IPS DF 6.9 (cell line): ENCODE measurements around the gene ACAN.

Source experiments
- DNase-seq: peaks from one replicate; pipeline ENCODE4 v3.0.0-alpha.2; 2013; ENCODE audit warnings: low read depth, low spot score
- H3K27ac ChIP-seq: one replicate; pipeline ENCODE4 v1.5.1; 2013; ENCODE audit warnings: low read length, control low read depth
- H3K27me3 ChIP-seq: 2 replicates; pipeline ENCODE4 v1.6.1; 2013; ENCODE audit warnings: mild to moderate bottlenecking, low read length; ENCODE audit not compliant: control insufficient read depth, insufficient read depth
- H3K36me3 ChIP-seq: 2 replicates; pipeline ENCODE4 v1.6.1; 2013; ENCODE audit warnings: low read length; ENCODE audit not compliant: control insufficient read depth, insufficient read depth
- H3K4me1 ChIP-seq: 2 replicates; pipeline ENCODE4 v1.6.1; 2013; ENCODE audit warnings: low read length; ENCODE audit not compliant: control insufficient read depth, insufficient read depth
- H3K4me3 ChIP-seq: 2 replicates; pipeline ENCODE4 v1.5.1; 2013; ENCODE audit warnings: mild to moderate bottlenecking, low read length
- H3K9me3 ChIP-seq: 2 replicates; pipeline ENCODE4 v1.6.1; 2013; ENCODE audit warnings: low read length, inconsistent platforms; ENCODE audit not compliant: control insufficient read depth, insufficient read depth
- WGBS: extraction: QIAGEN DNeasy Blood & Tissue Kit; methylation state at CpG from one replicate; pipeline ENCODE4 v1.1.7; 2013; ENCODE audit warnings: mixed read lengths, missing lambda C conversion rate; ENCODE audit not compliant: insufficient read length, insufficient coverage; 5-methylcytosine and 5-hydroxymethylcytosine counted together

Gene ACAN

GRCh38 chr15:88814393-88814792 is 11.2 kb downstream of the ACAN start:
- no peaks in the 10 kb centered on the region for H3K36me3 ChIP-seq
- no peaks in the 10 kb centered on the region for H3K27me3 ChIP-seq
- no peak overlapping the region; the same call in 1 of the 2 replicates for H3K4me3 ChIP-seq
- DNase-seq = no peak
- H3K27ac ChIP-seq = no peak overlapping the region
- no peaks in the 10 kb centered on the region for H3K4me1 ChIP-seq
- WGBS = no CpG with 5 or more reads among the region's 6 CpGs
- H3K9me3 ChIP-seq = no peaks in the 10 kb centered on the region

- H3K27ac ChIP-seq = no peak overlapping the region
- H3K36me3 ChIP-seq = no peaks in the 10 kb centered on the region
- H3K27me3 ChIP-seq = no peaks in the 10 kb centered on the region
- DNase-seq = no peak
- H3K9me3 ChIP-seq = no peaks in the 10 kb centered on the region
- WGBS = no CpG with 5 or more reads among the region's 2 CpGs
- no peaks in the 10 kb centered on the region for H3K4me1 ChIP-seq
- H3K4me3 ChIP-seq = no peak overlapping the region
Observed at GRCh38 chr15:88818920-88819319, 15.7 kb downstream of the ACAN start.

DNA sequence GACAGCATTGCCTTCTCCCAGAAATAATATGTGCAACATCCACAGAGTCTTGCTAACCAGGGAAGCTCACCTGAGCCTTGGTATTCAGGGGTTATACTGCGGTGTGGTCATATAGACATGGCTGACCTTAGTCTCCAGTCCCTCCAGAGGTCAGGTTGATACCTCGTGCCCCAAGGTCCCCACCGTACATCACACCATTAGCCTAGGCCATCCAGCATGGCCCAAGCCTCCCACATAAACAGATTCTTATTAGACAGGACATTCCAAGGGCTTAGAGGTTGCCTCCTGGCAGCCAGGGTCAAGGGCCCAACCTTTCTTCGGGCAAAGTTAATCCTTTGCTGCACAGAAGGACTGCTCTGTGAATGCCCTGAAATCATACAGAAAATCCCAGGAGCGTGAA is 18.8 kb downstream of the ACAN start:
- no peak overlapping the region for H3K4me3 ChIP-seq
- WGBS = no CpG with 5 or more reads among the region's 5 CpGs
- H3K4me1 ChIP-seq = no peaks in the 10 kb centered on the region
- DNase-seq = no peak
- H3K9me3 ChIP-seq = no peaks in the 10 kb centered on the region
- H3K36me3 ChIP-seq = no peaks in the 10 kb centered on the region
- H3K27ac ChIP-seq = no peak overlapping the region
- no peaks in the 10 kb centered on the region for H3K27me3 ChIP-seq

DNA sequence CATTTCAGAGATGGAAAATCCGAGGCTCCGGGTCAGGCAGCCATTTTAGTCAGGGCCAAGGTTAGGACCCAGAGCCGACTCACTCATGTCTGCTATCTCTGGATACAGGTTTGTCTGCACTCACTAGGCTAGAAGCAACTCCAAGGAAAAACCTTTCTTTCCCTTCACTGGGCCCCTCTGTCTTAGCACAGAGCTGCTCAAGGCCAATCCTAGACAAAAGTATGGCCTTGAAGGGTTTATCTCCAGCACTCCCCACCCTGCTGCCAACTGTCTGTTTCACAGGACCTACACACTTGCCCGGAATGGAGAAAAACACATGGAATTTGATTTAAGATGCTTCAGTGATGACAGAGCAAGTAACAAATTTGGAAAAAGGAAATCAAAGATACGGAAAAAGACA is 25.6 kb downstream of the ACAN start:
- Histone ChIP-seq H3K27ac (no peak overlapping the region), H3K27me3 (no peaks in the 10 kb centered on the region), H3K4me1 (no peaks in the 10 kb centered on the region), H3K36me3 (no peaks in the 10 kb centered on the region), H3K4me3 (no peak overlapping the region), H3K9me3 (no peaks in the 10 kb centered on the region)
- DNase-seq = no peak
- WGBS = 100% methylated on average over 1 of the region's 5 CpGs

DNA sequence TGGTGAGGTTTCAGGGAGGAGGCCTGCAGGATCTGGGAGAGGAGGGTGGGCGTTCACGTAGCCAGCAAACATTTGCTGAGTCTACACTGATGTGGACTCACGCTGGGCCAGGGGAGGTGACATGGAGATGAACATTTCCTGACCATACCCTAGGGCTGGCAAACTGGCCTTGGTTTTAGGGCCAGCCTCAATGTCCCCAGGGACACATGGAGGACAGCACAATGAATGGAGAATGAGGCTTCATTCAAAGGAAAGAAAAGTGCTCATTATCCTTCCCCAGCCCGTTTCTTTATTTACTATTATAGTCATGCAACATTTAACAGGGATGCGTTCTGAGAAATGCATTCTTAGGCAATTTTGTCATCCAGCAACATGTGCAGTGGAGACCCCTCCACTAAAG is 26.8 kb downstream of the ACAN start:
- Histone ChIP-seq H3K9me3 (no peaks in the 10 kb centered on the region), H3K4me1 (peaks cover 2% of the 10 kb centered on the region; the same call in 1 of the 2 replicates), H3K4me3 (no peak overlapping the region), H3K36me3 (no peaks in the 10 kb centered on the region), H3K27me3 (no peaks in the 10 kb centered on the region), H3K27ac (no peak overlapping the region)
- no CpG with 5 or more reads among the region's 5 CpGs for WGBS
- no peak for DNase-seq

- DNase-seq = no peak
- Histone ChIP-seq H3K9me3 (no peaks in the 10 kb centered on the region), H3K27me3 (no peaks in the 10 kb centered on the region), H3K36me3 (no peaks in the 10 kb centered on the region), H3K27ac (no peak overlapping the region), H3K4me1 (peaks cover 2% of the 10 kb centered on the region; the same call in 1 of the 2 replicates), H3K4me3 (no peak overlapping the region)
- WGBS = no CpG with 5 or more reads among the region's 12 CpGs
Observed at GRCh38 chr15:88832820-88833730, 29.8 kb downstream of the ACAN start.

DNA sequence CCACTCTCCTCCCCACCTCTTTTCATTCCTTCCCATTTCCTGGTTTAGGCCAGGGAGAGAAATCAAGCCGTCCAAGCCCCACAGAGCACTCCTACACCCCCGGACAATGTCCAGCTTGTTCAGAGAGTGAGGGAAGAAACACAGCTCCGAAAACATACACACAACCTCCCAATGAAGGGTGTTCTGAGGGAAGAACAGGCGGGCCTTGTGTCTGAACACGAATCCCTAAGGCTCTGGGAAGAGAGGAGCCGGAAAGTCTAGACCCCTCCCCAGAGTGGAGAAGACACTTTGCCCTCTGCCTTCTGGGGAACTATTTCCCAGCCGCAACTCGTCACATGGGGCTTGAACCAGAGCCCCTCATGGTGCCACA is 30.5 kb downstream of the ACAN start:
- H3K36me3 ChIP-seq = no peaks in the 10 kb centered on the region
- H3K27ac ChIP-seq = no peak overlapping the region
- H3K27me3 ChIP-seq = no peaks in the 10 kb centered on the region
- WGBS = no CpG with 5 or more reads among the region's 8 CpGs
- DNase-seq = no peak
- H3K9me3 ChIP-seq = no peaks in the 10 kb centered on the region
- H3K4me1 ChIP-seq = peaks cover 2% of the 10 kb centered on the region; the same call in 1 of the 2 replicates
- no peak overlapping the region for H3K4me3 ChIP-seq

DNA sequence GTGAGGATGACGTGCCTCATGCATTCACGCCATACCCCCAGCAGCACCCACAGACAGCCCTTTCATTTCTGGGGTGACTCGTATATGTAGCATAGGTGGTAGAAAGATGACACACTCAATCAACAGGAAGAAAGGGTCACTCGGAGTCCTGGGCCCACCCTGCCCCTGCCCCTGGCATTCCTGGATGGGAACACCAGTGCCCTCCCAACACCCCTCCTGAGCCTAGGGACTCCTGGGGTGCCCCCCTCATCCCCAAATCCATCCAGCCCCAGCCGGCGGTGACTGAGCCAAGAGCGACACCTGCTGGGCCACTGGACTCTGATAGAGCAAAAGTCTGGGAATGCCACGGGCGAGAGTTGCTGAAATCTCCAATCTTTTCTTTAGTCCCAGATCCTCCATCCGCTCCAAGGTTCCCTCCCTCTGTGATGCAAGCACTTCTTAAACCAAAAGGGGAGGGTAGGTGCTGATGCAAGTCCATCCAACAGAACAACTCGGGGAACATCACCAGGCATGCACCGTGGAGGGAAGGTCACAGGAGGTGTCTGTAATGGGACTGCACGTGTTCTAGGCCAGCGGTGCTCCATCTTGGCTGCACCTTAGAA is 31.1 kb downstream of the ACAN start:
- H3K36me3 ChIP-seq = no peaks in the 10 kb centered on the region
- peak; percentile 43 for DNase-seq
- no peak overlapping the region for H3K4me3 ChIP-seq
- no peaks in the 10 kb centered on the region for H3K9me3 ChIP-seq
- H3K27ac ChIP-seq = no peak overlapping the region
- H3K27me3 ChIP-seq = no peaks in the 10 kb centered on the region
- peaks cover 2% of the 10 kb centered on the region; the same call in 1 of the 2 replicates for H3K4me1 ChIP-seq
- no CpG with 5 or more reads among the region's 14 CpGs for WGBS

DNA sequence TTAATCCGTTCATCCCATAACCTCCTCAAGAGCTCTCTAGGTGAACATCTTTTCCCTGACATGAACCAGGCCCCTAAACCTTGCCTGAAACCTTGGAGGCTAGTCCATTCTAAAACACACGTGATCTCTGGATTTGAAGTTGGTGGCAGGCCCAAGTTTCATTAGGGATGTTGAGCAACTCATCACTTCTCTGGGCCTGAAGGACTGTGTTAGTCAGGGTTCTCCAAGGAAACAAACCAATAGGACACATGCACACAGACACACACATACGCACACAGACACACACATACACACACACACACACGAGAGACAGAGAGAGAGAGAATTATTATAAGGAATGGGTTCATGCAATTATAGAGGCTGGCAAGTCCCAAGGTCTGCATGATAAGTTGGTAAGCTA is 31.9 kb downstream of the ACAN start:
- no CpG with 5 or more reads among the region's 4 CpGs for WGBS
- Histone ChIP-seq H3K27me3 (no peaks in the 10 kb centered on the region), H3K27ac (no peak overlapping the region), H3K9me3 (no peaks in the 10 kb centered on the region), H3K36me3 (no peaks in the 10 kb centered on the region), H3K4me3 (no peak overlapping the region), H3K4me1 (peaks cover 2% of the 10 kb centered on the region; the same call in 1 of the 2 replicates)
- DNase-seq = no peak

DNA sequence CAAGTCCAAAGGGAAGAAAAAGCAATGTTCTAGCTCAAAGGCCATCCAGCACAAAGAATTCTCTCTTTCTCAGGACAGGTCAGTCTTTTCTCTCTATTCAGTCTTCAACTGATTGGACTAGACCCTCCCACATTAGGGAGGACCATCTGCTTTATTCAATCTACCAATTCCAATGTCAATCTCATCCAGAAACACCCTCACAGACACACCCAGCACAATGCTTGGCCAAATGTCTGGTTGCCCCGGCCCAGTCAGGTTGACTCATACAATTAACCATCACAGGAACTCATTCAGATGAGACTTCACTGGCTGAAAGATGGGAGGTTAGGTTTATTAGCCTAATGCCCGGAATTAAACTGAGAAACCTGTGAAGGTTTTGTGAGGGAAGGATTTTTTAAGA is 32.4 kb downstream of the ACAN start:
- no peaks in the 10 kb centered on the region for H3K27me3 ChIP-seq
- H3K9me3 ChIP-seq = no peaks in the 10 kb centered on the region
- no peaks in the 10 kb centered on the region for H3K36me3 ChIP-seq
- DNase-seq = no peak
- no peak overlapping the region for H3K4me3 ChIP-seq
- peaks cover 2% of the 10 kb centered on the region; the same call in 1 of the 2 replicates for H3K4me1 ChIP-seq
- no CpG with 5 or more reads among the region's 2 CpGs for WGBS
- H3K27ac ChIP-seq = no peak overlapping the region
